HS-27A (cell line): Measurements from ENCODE around the gene CADM2.

Experiments used
- DNase-seq: peaks from one replicate; pipeline ENCODE4 v3.0.0-alpha.2; 2012; ENCODE audit warnings: low read depth, missing footprints

Gene CADM2

DNA sequence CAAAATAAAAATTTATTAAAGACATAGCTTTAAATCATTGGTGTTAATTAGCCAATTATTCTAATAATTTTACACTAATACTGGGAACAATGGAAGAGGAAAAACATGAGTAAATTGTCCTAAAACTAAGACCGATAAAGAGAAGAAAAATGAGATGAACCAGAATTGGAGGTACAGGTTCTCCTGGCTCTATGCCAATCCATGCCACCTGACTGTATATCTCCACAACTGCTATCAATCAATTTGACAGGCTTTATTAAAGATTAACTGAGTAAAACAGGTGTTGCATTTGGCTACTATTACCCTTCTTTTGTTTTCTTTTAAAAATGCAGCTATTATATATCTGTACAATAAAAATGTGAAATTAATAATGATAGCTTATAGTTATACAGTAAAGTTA lies 850.0 kb downstream of the CADM2 start:
- DNase-seq: no peak

DNA sequence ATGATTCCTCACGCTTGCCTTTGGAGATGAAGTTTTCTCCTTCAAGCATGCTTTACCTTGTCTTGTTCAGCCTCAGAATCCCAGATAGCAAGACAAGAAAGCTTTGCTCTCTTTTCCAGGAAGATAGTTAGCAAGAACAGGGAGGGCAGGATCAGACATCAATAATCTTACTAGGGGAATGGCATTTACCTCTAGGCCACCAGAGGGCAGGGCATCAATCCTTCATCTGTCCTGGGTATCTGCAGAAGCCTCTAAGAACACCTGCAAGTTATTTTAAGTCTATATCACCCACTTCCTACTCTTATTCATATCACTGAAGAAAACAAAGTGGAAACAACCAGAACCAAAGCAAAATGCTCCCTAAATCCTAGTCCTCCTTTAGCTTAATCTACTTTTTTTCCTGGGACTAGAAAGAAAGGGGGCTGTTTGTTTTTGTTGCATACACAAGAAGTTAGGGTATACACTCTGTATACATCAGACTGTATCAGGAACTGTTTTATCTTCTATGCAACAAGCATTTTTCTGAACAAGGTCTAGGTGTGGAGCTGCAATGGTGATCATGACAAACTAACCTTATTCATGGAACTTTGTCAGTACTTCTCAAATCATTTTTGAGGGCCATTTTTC lies 862.5 kb downstream of the CADM2 start:
- no peak for DNase-seq

DNA sequence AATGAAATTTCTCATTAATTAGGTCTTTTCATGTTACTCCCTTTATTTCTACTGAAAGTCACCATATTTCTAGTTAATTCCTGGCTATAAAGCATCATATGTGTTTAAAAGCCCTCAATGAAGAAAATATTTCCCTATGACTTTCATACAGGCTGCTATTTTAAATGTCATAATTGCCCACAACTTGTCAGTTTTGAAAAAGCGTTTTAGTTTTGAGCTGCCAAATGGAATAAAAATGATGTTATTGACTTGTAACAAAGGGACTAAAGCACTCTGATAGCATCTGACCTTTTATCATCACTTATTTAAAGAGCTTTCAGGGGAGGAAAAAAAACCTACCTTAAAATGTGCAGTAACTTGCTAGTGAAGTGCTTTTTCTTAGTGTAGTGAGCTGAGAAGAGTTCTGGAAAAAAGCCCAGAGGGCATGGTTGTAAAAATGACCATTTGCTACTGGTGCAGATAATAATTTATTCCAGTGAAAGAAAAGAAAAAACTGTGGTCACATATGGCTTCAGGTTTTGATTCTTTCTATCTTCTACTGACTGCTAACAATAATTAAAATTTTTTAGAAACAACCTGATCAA lies 877.2 kb downstream of the CADM2 start:
- no peak for DNase-seq

DNA sequence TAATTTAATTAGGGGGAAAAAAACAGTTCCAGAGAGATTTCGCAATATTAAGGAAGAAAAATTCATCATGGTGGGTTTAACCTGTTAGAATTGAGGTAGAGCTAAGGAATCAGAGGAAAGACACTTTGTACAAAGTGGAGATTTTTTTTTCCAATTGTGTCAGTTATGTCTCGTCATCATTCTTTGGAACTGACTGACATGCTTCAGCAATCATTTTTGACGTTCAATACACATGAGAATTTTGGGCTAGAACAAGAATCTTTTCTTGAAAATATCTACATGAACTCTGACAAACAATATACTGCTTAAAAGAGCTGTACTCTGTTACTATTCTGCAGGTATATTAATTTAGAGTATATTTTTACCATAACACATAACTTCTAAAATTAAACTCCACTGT lies 878.6 kb downstream of the CADM2 start:
- no peak for DNase-seq

DNA sequence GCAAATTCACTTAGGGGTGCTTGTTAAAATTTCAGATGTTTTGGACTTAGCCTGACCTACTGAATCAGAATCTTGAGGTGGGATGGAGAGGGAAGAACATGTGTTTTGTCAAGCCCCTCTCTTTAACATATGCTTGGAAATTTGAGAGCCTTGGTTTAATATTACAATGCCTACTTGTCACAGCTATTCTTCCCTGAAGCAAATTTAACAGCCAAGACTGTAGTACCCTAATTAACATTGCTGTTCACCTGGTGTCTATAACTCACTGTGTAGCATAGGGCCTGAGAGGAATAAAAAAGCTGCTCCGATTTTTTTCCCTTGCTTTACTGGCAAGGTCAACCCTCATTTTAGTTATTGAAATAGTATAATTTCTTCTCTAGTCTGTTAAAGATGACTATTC lies 880.1 kb downstream of the CADM2 start:
- no peak for DNase-seq

DNA sequence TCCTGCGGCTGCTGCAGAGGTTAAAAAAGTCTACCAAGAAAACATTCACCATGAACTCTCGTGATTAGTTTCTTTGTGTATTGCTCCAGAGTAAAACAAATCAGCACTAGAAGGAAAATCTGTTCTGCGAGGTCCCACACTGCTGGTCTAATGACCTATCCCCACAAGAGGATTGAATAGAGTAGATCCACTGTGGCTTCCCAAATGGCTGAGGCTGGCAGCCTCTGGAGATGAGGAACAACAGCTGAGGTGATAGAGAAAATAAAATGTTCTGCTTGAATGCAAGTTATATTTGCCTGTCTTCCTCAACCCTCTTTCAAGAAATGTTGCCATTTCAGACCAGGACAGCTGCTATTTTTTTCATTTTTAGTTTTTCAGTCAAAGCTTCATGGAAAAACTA lies 883.3 kb downstream of the CADM2 start:
- DNase-seq: no peak

DNA sequence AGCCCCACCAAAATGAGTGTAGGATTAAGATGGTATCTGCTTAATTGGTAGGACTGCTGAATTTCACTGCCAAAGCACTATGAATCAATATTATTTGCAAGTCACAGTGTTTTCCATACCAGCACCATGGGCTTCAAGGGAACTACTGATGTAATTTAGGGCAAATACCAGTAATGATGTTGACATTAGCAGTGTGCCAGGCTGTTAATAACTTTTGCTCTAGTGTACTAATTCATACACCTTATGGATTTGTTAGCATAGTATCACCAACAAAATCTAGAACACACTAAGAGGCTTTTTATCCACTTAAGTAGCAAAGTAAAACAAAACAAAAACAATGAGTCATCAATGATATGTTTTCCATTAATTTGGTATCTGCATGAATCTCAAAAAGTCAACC lies 888.2 kb downstream of the CADM2 start:
- no peak for DNase-seq

DNA sequence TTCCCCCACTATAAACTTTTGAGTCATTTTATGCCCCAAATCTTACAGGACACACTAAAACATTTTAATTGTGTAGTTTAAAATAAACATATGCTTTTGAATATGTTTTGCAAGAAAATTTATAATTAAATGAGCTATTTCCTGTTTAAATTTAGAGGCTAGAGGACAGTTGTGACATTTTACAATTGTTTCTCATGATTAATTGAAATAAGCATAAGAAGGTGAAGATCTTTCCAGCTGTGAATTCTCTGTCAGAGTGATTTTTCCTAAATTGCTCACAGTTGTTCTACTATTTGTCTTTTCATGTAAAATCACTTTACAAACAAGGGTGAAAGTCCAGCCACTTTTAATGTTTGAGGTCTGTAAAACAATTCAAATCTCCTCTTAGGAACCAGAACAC lies 892.3 kb downstream of the CADM2 start:
- DNase-seq: no peak

DNA sequence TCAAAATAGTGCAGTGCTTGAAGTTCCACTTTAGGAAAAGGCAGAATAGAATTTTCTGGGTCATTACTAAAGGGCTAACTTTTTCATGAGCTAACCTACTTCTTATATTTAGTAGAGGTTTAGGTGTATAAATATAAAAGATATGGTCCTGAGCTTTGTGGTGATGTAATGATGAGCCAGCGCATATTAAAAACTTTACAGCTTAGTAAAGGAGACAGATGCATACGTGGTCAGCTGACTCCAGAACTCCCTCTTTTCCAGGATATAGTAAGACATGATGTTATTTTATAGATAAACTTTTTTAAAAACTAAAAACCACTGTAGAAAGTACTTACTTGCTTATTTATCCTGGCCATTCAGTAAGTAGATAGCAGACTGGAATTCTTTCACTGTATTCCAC lies 895.0 kb downstream of the CADM2 start:
- DNase-seq: no peak

DNA sequence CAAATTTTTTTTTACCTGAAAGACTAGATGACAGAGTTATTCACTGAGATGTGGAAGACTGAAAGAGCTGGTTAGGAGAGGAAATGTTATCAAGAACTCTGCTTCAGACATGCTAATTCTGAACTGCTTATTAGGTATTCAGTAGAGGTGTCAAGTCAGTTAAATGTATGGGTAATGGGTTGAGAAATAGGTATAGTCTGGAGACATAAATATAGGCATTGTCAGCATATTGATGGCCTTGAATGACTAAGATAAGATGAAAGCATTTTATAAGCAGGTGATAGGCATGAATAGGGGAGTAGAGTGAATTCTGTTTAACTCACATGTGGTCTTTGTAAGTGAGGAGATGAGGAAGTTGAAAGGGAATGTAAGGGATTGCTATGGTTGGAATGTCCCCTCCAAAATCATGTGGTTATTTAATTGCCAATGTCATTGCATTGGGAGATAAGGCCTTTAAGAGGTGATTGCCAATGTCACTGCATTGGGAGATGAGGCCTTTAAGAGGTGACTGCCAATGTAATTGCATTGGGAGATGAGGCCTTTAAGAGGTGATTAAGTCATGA lies 904.2 kb downstream of the CADM2 start:
- no peak for DNase-seq

DNA sequence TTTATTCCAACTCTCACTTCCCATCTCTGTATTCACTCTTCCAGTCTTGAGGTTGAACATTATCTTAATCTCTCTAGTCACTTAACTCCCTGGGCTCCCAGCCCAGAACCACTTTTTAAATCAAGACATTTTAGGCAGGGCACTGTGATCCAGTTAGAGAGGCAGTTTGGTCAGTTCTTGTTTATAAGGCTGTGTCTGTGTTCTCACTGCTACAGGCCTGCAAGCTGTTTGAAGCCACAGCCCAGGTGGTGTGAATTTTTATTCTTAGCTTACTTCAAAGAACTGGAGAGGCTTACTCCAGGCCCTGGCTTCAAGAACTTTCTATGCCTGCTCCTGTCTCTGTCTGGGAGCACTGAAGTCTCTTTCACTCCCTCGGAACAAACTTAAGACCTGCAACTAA lies 906.1 kb downstream of the CADM2 start:
- no peak for DNase-seq

DNA sequence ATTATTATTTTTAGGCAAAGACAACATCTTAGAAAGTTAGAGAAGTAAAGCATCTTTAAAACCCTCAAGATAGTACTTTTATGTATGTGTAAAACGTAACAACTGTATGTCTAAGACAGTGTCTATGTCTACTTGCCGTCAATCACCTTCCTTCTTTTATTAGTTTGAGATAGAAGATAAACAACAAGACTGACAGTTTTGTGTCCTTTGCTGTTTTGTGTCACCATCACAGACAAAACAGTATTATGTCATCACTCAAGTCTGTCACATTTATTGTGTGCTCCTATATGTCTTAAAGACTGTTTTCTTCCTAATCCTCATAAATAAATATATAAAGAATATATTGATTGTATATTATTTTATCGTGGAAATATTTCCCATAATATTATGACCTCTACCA lies 908.3 kb downstream of the CADM2 start:
- DNase-seq: no peak

DNA sequence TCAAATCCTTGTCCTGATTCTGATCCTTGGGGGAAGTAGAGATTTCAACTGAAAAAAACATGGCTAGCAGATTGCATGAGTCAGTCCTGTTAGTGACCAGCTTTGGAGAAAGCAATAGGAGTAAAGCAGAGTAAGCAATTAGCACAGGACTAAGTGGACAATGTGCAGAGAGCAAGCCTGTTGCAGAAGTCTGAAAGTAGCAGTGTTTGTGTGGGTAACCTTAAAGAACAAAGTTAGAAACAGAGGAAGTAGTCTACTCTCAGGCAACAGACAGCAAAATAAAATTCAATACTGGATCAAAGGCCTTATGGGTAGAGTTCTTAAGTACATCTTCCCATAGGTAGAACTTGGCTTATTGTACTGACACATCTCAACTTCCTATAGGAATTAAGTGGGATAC lies 916.8 kb downstream of the CADM2 start:
- DNase-seq: no peak

DNA sequence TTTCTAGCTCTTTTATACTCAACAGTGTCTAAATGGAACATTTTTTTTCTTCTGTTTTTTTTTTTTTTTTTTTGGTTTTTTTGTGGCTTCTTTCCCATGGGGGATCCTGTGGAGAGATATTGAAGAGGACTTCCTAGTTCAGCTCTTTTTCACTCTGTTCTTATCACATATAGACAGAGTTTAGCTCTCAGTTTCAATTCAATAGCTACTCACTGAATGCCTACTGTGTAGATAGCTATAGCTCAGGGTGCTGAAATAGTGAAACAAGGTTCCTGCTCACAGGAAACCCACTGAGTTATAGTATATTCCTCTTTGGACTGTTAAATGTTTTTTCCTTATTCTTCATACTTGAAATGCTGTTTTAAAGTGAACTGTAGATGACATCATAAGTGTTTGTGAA lies 918.8 kb downstream of the CADM2 start:
- DNase-seq: no peak

DNA sequence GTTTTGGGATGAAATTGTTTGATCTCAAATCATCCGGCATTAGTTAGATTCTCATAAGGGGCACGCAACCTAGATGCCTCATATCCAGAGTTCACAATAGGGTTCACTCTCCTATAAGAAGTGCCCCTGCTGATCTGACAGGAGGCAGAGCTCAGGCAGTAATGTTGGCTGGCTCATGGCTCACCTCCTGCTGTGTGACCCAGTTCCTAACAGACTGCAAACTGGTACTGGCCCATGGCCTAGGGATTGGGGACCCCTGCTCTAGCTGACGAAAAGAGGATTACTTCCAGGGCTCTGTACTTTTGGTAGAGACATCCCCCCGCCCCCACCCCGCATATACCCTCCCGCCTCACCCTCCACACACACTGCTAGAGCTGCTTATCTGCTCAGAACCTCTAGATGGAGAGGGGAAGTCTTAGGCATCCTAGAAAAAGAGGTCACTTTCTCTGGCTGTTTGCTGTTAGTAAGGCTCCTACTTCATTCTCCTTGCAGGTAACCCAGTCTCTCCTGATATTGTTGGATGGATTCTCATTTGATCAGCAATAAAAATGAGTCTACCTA lies 923.1 kb downstream of the CADM2 start:
- no peak for DNase-seq

DNA sequence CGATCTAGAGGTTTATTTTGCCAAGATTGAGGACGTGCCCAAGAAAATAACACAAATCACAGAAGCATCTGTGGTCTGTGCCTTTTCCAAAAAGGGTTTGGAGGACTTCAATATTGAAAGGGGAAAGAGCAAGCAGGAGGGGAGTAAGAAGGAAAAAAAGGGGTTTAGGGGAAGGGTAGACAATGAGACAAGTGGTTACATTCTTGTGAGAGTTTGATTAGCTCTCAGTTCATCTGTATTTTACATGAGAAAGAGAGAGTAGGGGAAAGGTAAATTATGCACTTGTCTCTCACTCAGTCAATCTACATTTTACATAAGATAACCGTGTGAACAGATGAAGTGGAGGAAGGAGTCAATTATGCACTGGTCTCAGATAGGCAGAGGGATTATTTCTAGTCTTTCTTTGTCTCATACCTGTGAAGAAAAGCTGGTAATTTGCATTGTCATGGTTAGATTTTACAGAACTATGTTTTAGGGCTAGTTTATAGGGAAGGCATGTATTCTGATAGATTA lies 931.3 kb downstream of the CADM2 start:
- DNase-seq: no peak

DNA sequence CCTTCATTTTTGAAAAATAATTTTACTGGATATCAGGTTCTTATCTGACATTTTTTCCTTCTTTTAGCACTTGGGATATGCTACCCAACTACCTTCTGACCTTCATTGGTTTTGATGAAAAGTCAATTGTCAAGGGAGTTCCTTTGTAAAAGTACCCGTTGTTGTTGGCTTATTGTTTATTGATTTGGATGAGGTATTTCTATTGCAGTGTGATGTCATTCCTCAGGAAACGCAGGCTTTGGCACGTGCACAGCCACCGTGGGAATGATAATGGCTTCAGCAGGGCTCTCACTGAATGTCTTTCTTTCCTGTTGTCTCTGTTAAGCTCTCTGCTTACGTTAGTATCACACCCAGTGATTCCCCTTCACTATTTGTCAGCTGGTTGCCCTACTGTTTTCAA lies 944.6 kb downstream of the CADM2 start:
- DNase-seq: no peak

DNA sequence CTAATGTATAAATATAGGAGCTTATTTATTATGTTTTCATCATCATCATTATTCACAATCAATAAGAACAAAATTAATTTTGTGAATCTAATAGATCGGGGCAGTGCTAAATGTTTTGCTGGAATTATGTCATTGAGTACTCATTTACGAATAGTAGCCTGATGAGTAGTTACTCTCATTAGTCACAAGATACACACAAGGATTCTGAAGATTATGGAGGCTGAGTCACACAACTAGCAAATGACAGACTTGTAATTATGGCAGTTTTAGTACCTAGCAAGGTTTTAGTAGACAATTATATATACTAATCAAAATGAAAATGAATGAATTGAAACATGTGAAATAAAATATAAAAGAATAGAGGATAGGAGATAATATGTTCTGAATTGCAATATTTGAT lies 954.2 kb downstream of the CADM2 start:
- DNase-seq: no peak

DNA sequence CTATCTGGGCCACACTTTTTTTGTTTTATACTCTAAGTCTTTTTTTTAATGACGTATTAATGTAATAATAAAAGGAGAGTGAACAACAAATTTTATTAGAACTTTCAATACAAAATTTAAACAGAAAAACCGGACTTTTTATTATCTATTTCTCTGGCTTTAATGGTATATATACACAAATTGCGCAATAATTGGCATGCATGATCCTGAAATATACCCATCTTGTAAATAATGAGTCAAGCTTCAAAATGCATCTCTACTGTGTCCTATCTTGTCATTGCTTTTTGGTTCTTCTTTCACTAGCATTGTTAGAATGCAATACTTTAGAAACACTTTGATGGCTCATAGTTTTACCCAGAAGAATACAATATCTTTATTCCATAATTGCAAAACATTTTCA lies 963.6 kb downstream of the CADM2 start:
- no peak for DNase-seq

DNA sequence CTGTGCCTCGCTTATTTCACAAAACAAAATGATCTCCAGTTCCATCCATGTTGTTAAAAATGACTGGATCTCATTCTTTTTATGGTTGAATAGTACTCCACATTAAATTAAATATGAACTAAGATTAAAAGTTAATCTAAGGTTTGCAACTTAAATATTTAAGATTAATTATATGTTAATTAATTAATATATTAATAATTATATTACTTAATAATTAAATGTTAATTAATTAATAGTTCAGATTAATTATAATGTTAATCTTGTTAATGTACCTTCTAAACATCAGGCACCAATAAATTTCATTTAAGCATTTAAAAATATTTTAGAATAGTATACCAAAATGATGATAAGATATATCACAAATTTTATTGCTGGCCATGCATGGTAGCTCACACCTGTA lies 971.9 kb downstream of the CADM2 start:
- DNase-seq: no peak

DNA sequence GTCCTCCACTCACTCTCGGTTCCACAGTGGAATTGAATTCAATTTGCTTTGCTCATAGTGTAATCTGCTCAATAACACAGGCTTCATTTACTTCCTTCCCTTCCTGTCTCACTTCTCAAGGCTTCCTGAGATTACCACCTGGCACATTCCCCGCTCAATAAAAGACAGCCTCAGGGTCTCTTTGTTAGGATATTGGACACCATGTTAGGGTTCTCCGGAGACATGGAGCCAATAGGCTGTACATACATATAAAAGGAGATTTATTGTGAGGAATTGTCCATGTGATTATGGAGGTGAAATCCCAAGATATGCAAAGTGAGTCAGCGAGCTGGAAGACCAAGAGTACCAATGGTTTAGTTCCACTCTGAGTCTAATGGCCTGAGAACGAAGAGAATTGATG lies 974.5 kb downstream of the CADM2 start:
- DNase-seq: no peak

DNA sequence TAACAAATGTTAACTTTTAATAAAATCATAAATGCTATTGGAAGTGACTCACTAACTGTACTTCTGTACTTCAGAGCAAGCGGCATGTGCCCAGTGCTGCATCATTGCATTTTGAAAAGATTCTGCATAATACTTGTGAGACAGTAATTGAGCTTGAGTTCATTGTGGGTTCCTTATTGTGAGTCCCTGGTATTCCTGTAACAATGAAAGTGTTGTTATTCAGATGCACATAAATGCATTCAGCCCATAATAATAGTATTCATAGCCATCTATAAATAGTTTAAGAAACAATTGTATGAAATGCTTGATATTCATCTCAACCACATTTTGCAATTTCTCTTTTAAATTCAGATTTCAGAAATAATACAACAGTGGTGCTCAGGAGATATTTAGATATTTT lies 976.4 kb downstream of the CADM2 start:
- DNase-seq: no peak

DNA sequence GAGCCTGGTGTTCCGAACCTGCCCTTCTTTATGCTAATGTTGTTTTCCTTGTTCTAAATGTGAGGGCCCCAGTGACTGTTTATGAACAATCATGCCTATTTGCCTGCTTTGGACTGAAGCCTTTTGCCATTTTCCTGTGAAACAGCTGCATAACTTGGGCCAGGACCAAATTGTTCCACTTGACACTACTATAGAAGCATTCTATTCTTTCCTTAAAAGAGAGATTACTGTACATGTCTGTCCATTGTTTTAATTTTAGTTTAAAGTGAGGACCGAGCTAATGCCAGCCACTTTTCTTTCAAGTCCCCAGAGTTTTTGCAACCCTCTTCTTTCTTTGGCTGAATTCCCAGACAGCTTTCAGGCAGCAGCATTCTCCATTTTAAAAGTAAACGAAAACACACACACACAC lies 980.3 kb downstream of the CADM2 start:
- DNase-seq: no peak

DNA sequence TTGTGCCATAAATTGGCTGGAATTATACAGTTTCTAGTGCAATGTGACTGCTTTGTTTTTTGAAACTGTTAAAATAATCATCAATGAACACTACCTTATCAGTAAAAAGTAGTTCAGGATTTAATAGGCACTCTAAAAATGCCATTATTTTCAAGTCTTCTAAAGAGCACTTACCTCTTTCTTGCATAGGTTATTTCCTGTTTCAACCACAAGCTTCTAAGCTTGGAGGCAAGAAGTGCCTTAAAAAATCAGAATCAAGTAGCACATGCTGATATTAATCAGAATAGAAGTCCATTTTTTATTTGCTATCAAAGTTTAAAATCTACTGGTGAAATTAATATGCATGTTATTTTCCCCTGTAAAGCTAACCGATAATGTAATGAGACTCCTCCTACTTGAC lies 991.6 kb downstream of the CADM2 start:
- DNase-seq: no peak
